ENCODE measurements around the gene SNAPC4.

Gene SNAPC4

GRCh38 chr9:136402067-136402466 is 2.1 kb upstream of the SNAPC4 start:
- Histone ChIP-seq H3K9ac (ENCODE audit: low read length in 5 of 5) (no peak overlapping the region), H3K9me3 (ENCODE audit: control insufficient read depth in 5 of 5, low read length in 5 of 5) (no peaks in the 10 kb centered on the region), H3K4me3 (ENCODE audit: low read depth in 1 of 5, low read length in 5 of 5) (no peak overlapping the region), H3K27me3 (ENCODE audit: control insufficient read depth in 5 of 5, insufficient read depth in 4 of 5, low read length in 5 of 5) (no peaks in the 10 kb centered on the region), H3K27ac (ENCODE audit: low read depth, low read length) (no peak overlapping the region), H3K36me3 (ENCODE audit: control insufficient read depth in 5 of 5, insufficient read depth in 5 of 5, low read length in 5 of 5) (peaks cover 0 to 51% (median 39%) of the 10 kb centered on the region in 5 donors), H3K4me1 (ENCODE audit: control insufficient read depth in 5 of 5, insufficient read depth in 5 of 5, low read length in 5 of 5) (peaks cover 5 to 24% (median 21%) of the 10 kb centered on the region in 5 donors)

GRCh38 chr9:136401173-136401922 is 1.4 kb upstream of the SNAPC4 start:
- Histone ChIP-seq H3K9ac (ENCODE audit: low read length in 5 of 5) (peak overlapping the region in 1 of 5 donors; percentile 71), H3K27me3 (ENCODE audit: control insufficient read depth in 5 of 5, insufficient read depth in 4 of 5, low read length in 5 of 5) (no peaks in the 10 kb centered on the region), H3K36me3 (ENCODE audit: control insufficient read depth in 5 of 5, insufficient read depth in 5 of 5, low read length in 5 of 5) (peaks cover 0 to 54% (median 41%) of the 10 kb centered on the region in 5 donors)

DNA sequence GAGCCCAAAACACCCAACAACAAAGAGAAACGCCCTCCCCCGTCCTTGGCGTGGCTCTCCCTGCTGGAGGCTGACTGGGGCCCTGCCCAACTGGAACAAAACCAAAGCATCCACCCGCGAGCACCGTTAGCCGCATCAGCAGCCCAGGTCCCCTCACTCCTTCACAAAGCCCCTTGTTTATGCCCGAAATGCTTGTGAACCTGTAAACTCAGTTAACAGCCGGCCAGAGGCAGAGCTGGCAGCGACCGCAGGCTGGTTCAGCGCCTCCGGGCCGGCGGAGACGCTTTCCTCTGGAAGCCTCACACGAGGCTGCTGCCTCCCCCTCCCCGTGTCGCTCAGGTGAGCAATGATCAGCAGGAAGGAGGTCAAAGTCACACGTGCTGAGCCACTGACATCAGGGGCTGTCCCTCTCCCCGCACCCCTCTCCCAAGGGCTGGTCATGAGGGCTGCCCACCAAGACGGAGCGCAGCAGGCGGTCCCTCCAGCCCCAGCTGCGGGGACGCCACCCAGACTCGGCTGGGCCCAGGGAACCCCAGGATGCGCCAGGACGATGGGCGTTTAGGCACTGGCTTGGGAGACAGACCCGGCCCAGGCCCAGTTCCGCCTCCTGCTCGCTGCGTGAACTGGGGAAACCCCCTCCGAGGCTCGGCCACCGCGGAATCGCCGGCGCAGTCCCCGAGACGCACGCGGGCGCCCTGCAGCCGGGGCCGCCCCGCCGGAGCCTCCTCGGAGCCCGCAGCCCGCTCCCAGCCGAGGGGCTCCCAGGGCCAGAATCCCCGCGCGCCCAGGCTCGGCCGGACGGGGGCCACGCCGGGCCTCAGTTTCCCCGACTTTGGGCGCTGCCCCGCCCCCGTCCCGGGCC is 563 bp downstream of the SNAPC4 start:
- H3K4me3 ChIP-seq (ENCODE audit: low read depth in 1 of 5, low read length in 5 of 5): peak overlapping the region; percentile 54 to 91 (median 75)
- H3K9ac ChIP-seq (ENCODE audit: low read length in 5 of 5): peak overlapping the region; percentile 68 to 96 (median 83)
- H3K36me3 ChIP-seq (ENCODE audit: control insufficient read depth in 5 of 5, insufficient read depth in 5 of 5, low read length in 5 of 5): peaks cover 0 to 57% (median 44%) of the 10 kb centered on the region in 5 donors
- H3K9me3 ChIP-seq (ENCODE audit: control insufficient read depth in 5 of 5, low read length in 5 of 5): no peaks in the 10 kb centered on the region
- H3K27me3 ChIP-seq (ENCODE audit: control insufficient read depth in 5 of 5, insufficient read depth in 4 of 5, low read length in 5 of 5): no peaks in the 10 kb centered on the region
- no peak overlapping the region for H3K27ac ChIP-seq (ENCODE audit: low read depth, low read length)
- H3K4me1 ChIP-seq (ENCODE audit: control insufficient read depth in 5 of 5, insufficient read depth in 5 of 5, low read length in 5 of 5): peaks cover 5 to 24% (median 21%) of the 10 kb centered on the region in 5 donors

More at GRCh38 chr9:136401173-136401922, 1.4 kb upstream of the SNAPC4 start:
- H3K4me3 ChIP-seq (ENCODE audit: low read depth in 1 of 5, low read length in 5 of 5): no peak overlapping the region
- no peak overlapping the region for H3K27ac ChIP-seq (ENCODE audit: low read depth, low read length)
- H3K4me1 ChIP-seq (ENCODE audit: control insufficient read depth in 5 of 5, insufficient read depth in 5 of 5, low read length in 5 of 5): peaks cover 5 to 24% (median 21%) of the 10 kb centered on the region in 5 donors
- no peaks in the 10 kb centered on the region for H3K9me3 ChIP-seq (ENCODE audit: control insufficient read depth in 5 of 5, low read length in 5 of 5)

DNA sequence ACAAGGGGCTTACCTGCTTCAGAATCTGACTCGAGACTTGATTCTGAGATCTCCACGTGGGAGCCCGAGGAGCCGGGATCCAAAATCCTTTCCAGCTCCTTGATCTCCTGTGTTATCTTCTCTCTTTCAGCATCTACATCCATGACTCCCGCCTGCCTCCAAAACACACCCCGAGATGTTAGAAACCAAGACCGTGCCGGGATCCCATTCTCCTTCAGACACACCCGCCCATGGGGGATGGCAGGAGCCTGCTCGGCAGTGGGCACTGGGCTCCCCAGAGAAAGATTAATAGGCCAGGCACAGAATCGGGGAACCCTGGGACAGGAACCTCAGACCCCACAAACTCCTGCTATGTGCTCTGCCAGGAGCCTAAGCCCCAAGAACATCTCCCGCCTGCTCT is 1.7 kb downstream of the SNAPC4 start:
- H3K9me3 ChIP-seq (ENCODE audit: control insufficient read depth in 5 of 5, low read length in 5 of 5): no peaks in the 10 kb centered on the region
- H3K36me3 ChIP-seq (ENCODE audit: control insufficient read depth in 5 of 5, insufficient read depth in 5 of 5, low read length in 5 of 5): peaks cover 0 to 57% (median 44%) of the 10 kb centered on the region in 5 donors
- H3K4me3 ChIP-seq (ENCODE audit: low read depth in 1 of 5, low read length in 5 of 5): peak overlapping the region in 1 of 5 donors; percentile 37
- H3K27ac ChIP-seq (ENCODE audit: low read depth, low read length): no peak overlapping the region
- H3K4me1 ChIP-seq (ENCODE audit: control insufficient read depth in 5 of 5, insufficient read depth in 5 of 5, low read length in 5 of 5): peaks cover 5 to 31% (median 26%) of the 10 kb centered on the region in 5 donors
- no peaks in the 10 kb centered on the region for H3K27me3 ChIP-seq (ENCODE audit: control insufficient read depth in 5 of 5, insufficient read depth in 4 of 5, low read length in 5 of 5)
- peak overlapping the region in 4 of 5 donors; percentile 31 to 96 (median 62) for H3K9ac ChIP-seq (ENCODE audit: low read length in 5 of 5)

GRCh38 chr9:136397643-136398042 is 2.3 kb downstream of the SNAPC4 start:
- Histone ChIP-seq H3K4me1 (ENCODE audit: control insufficient read depth in 5 of 5, insufficient read depth in 5 of 5, low read length in 5 of 5) (peaks cover 7 to 38% (median 32%) of the 10 kb centered on the region in 5 donors), H3K9ac (ENCODE audit: low read length in 5 of 5) (peak overlapping the region in 1 of 5 donors; percentile 17), H3K27ac (ENCODE audit: low read depth, low read length) (no peak overlapping the region), H3K27me3 (ENCODE audit: control insufficient read depth in 5 of 5, insufficient read depth in 4 of 5, low read length in 5 of 5) (no peaks in the 10 kb centered on the region), H3K9me3 (ENCODE audit: control insufficient read depth in 5 of 5, low read length in 5 of 5) (no peaks in the 10 kb centered on the region), H3K36me3 (ENCODE audit: control insufficient read depth in 5 of 5, insufficient read depth in 5 of 5, low read length in 5 of 5) (peaks cover 0 to 63% (median 44%) of the 10 kb centered on the region in 5 donors), H3K4me3 (ENCODE audit: low read depth in 1 of 5, low read length in 5 of 5) (no peak overlapping the region)

DNA sequence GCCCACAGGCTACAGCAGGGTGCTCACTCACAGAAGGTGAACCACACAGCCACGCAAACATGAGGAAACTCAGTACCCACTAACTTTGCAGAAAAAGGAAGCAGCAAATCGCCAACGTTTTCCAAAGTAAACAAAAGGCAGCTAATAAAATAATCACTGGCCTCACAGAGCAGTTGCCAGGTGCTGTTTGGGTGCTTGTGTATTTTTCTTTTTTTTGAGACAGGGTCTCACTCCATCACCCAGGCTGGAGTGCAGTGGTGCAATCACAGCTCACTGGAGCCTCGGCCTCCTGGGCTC is 3.8 kb downstream of the SNAPC4 start:
- Histone ChIP-seq H3K9me3 (ENCODE audit: control insufficient read depth in 5 of 5, low read length in 5 of 5) (no peaks in the 10 kb centered on the region), H3K27me3 (ENCODE audit: control insufficient read depth in 5 of 5, insufficient read depth in 4 of 5, low read length in 5 of 5) (no peaks in the 10 kb centered on the region), H3K9ac (ENCODE audit: low read length in 5 of 5) (no peak overlapping the region), H3K27ac (ENCODE audit: low read depth, low read length) (no peak overlapping the region), H3K4me1 (ENCODE audit: control insufficient read depth in 5 of 5, insufficient read depth in 5 of 5, low read length in 5 of 5) (peaks cover 9 to 52% (median 44%) of the 10 kb centered on the region in 5 donors), H3K4me3 (ENCODE audit: low read depth in 1 of 5, low read length in 5 of 5) (no peak overlapping the region), H3K36me3 (ENCODE audit: control insufficient read depth in 5 of 5, insufficient read depth in 5 of 5, low read length in 5 of 5) (peaks cover 0 to 67% (median 50%) of the 10 kb centered on the region in 5 donors)

- H3K4me1 ChIP-seq (ENCODE audit: control insufficient read depth in 5 of 5, insufficient read depth in 5 of 5, low read length in 5 of 5): peaks cover 9 to 50% (median 42%) of the 10 kb centered on the region in 5 donors
- no peak overlapping the region for H3K27ac ChIP-seq (ENCODE audit: low read depth, low read length)
- H3K27me3 ChIP-seq (ENCODE audit: control insufficient read depth in 5 of 5, insufficient read depth in 4 of 5, low read length in 5 of 5): no peaks in the 10 kb centered on the region
- H3K9me3 ChIP-seq (ENCODE audit: control insufficient read depth in 5 of 5, low read length in 5 of 5): no peaks in the 10 kb centered on the region
- no peak overlapping the region for H3K9ac ChIP-seq (ENCODE audit: low read length in 5 of 5)
- no peak overlapping the region for H3K4me3 ChIP-seq (ENCODE audit: low read depth in 1 of 5, low read length in 5 of 5)
- H3K36me3 ChIP-seq (ENCODE audit: control insufficient read depth in 5 of 5, insufficient read depth in 5 of 5, low read length in 5 of 5): peaks cover 0 to 69% (median 51%) of the 10 kb centered on the region in 5 donors
These were observed 4.4 kb downstream of the SNAPC4 start for GRCh38 chr9:136395345-136396218.

GRCh38 chr9:136395020-136395340 is 5.0 kb downstream of the SNAPC4 start:
- peaks cover 0 to 71% (median 51%) of the 10 kb centered on the region in 5 donors for H3K36me3 ChIP-seq (ENCODE audit: control insufficient read depth in 5 of 5, insufficient read depth in 5 of 5, low read length in 5 of 5)
- H3K9me3 ChIP-seq (ENCODE audit: control insufficient read depth in 5 of 5, low read length in 5 of 5): no peaks in the 10 kb centered on the region
- H3K27me3 ChIP-seq (ENCODE audit: control insufficient read depth in 5 of 5, insufficient read depth in 4 of 5, low read length in 5 of 5): no peaks in the 10 kb centered on the region
- no peak overlapping the region for H3K9ac ChIP-seq (ENCODE audit: low read length in 5 of 5)
- no peak overlapping the region for H3K4me3 ChIP-seq (ENCODE audit: low read depth in 1 of 5, low read length in 5 of 5)
- H3K4me1 ChIP-seq (ENCODE audit: control insufficient read depth in 5 of 5, insufficient read depth in 5 of 5, low read length in 5 of 5): peaks cover 9 to 45% (median 37%) of the 10 kb centered on the region in 5 donors
- no peak overlapping the region for H3K27ac ChIP-seq (ENCODE audit: low read depth, low read length)

DNA sequence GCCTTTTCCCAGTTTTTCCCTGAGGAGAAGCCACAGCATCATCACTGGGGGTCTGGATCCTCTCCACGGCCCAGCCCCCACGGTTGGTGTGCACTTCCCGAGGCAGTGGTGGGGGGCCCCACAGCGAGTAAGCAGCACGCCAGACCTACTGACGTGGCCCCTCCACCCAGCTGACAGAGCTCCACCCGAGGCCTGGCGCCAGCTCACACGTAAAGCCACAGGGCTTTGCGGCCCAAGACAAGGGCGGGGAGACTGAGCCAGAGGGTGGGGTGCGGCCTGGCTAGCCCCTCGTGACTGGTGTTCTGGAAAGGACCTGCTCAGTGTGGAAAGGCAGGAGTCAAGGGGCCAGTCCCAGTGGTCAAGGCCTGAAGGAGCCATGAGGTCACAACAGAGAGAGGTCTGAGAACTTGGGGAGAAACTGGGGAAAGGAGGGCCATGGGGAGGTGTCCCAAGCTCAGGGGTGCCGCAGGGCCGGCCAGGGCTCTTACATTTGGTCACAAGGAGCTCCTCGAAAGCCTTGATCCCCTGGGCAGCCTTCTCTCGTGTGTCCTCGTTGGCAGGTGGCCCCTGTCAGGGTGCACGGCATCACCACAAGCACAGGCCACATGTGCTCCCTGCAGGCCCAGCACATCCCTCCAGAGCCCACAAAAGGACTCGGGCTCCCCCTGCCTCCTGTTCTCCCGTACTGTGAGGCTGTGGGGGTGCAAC is 5.5 kb downstream of the SNAPC4 start:
- Histone ChIP-seq H3K36me3 (ENCODE audit: control insufficient read depth in 5 of 5, insufficient read depth in 5 of 5, low read length in 5 of 5) (peaks cover 0 to 76% (median 57%) of the 10 kb centered on the region in 5 donors), H3K27ac (ENCODE audit: low read depth, low read length) (no peak overlapping the region), H3K27me3 (ENCODE audit: control insufficient read depth in 5 of 5, insufficient read depth in 4 of 5, low read length in 5 of 5) (no peaks in the 10 kb centered on the region), H3K9ac (ENCODE audit: low read length in 5 of 5) (no peak overlapping the region), H3K4me1 (ENCODE audit: control insufficient read depth in 5 of 5, insufficient read depth in 5 of 5, low read length in 5 of 5) (peaks cover 9 to 41% (median 35%) of the 10 kb centered on the region in 5 donors), H3K9me3 (ENCODE audit: control insufficient read depth in 5 of 5, low read length in 5 of 5) (no peaks in the 10 kb centered on the region), H3K4me3 (ENCODE audit: low read depth in 1 of 5, low read length in 5 of 5) (no peak overlapping the region)
